ENCODE data around the gene NTF3. TPM values are rescaled to one million over a fixed set of nuclear protein-coding genes. Genes with fewer than 3 reads are reported as not detected.

Gene NTF3
- total RNA-seq, 1 experiment from 2014 or later: not detected

- no TSS peak for BruUV-seq (replicated peaks)
- H3K4me3 ChIP-seq (replicated peaks in 1 of 2; ENCODE audit: low read depth in 1 of 2, low read length in 2 of 2): no peak overlapping the region
- H3K27me3 ChIP-seq (ENCODE audit: insufficient read depth, low read length): no peaks in the 10 kb centered on the region; the same call in 1 of the 2 replicates
- intact Hi-C loops (cut with micrococcal nuclease): no loop called here
- H3K9ac ChIP-seq (ENCODE audit: low read length): no peak overlapping the region
- RAD21 ChIA-PET (ENCODE audit: low non-redundant PET in 1 of 2, low total read pairs in 2 of 2, uncharacterized antibody in 2 of 2, unreplicated experiment in 2 of 2): no interaction called here
- H3K4me1 ChIP-seq (ENCODE audit: control insufficient read depth in 1 of 2, insufficient read depth in 2 of 2, low read length in 2 of 2): no peaks in the 10 kb centered on the region; a peak in 1 of 4 replicates
- CTCF ChIA-PET: no interaction called here
- no peaks in the 10 kb centered on the region for H3K9me2 ChIP-seq (ENCODE audit: insufficient read depth)
- no peak overlapping the region for H3K4me2 ChIP-seq (ENCODE audit: low read length)
- H3K36me3 ChIP-seq (ENCODE audit: control insufficient read depth in 1 of 2, insufficient read depth in 2 of 2, low read length in 2 of 2): no peaks in the 10 kb centered on the region
- no peaks in the 10 kb centered on the region for H4K20me1 ChIP-seq (ENCODE audit: insufficient read depth)
- POLR2A ChIA-PET: no interaction called here
- H3K27ac ChIP-seq (ENCODE audit: low read depth, low read length): no peak overlapping the region
- DNase-seq (ENCODE audit: low read depth, low spot score) (no peak), ATAC-seq (no peak)
- no peak overlapping the region for H2AFZ ChIP-seq (ENCODE audit: low read depth, low read length, poor library complexity, severe bottlenecking)
- no peaks in the 10 kb centered on the region for H3K79me2 ChIP-seq (ENCODE audit: insufficient read depth, low read length)
- TF ChIP-seq EGR1 (IDR thresholded peaks at IDR 0.05; ENCODE audit: low read depth) (no peak), SRF (IDR thresholded peaks at IDR 0.05; ENCODE audit: low read depth) (no peak), ZFX (IDR thresholded peaks at IDR 0.05) (no peak), CBX3 (IDR thresholded peaks at IDR 0.05; ENCODE audit: low read depth) (no peak), JUND (IDR thresholded peaks at IDR 0.05) (no peak), MAX (IDR thresholded peaks at IDR 0.05) (no peak), SP1 (IDR thresholded peaks at IDR 0.05; ENCODE audit: low read depth) (no peak), ZNF274 (IDR thresholded peaks at IDR 0.05; ENCODE audit: low read depth, low read length) (no peak), EZH2phosphoT487 (IDR thresholded peaks at IDR 0.05; ENCODE audit: borderline replicate concordance) (no peak), ELF1 (IDR thresholded peaks at IDR 0.05; ENCODE audit: borderline replicate concordance, low read depth) (no peak), TCF7L2 (IDR thresholded peaks at IDR 0.05; ENCODE audit: borderline replicate concordance, extremely low read depth, insufficient read depth, insufficient read length) (no peak)
- TF ChIP-seq, protein P1, sequence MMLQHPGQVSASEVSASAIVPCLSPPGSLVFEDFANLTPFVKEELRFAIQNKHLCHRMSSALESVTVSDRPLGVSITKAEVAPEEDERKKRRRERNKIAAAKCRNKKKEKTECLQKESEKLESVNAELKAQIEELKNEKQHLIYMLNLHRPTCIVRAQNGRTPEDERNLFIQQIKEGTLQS (IDR thresholded peaks at IDR 0.05): no peak
- TF ChIP-seq, protein P2, sequence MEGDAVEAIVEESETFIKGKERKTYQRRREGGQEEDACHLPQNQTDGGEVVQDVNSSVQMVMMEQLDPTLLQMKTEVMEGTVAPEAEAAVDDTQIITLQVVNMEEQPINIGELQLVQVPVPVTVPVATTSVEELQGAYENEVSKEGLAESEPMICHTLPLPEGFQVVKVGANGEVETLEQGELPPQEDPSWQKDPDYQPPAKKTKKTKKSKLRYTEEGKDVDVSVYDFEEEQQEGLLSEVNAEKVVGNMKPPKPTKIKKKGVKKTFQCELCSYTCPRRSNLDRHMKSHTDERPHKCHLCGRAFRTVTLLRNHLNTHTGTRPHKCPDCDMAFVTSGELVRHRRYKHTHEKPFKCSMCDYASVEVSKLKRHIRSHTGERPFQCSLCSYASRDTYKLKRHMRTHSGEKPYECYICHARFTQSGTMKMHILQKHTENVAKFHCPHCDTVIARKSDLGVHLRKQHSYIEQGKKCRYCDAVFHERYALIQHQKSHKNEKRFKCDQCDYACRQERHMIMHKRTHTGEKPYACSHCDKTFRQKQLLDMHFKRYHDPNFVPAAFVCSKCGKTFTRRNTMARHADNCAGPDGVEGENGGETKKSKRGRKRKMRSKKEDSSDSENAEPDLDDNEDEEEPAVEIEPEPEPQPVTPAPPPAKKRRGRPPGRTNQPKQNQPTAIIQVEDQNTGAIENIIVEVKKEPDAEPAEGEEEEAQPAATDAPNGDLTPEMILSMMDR (IDR thresholded peaks at IDR 0.05 in 2 of 3, conservative IDR thresholded peaks at IDR 0.05 in 1 of 3; ENCODE audit: borderline replicate concordance in 1 of 3, insufficient read depth in 1 of 3, low read depth in 2 of 3, low read length in 2 of 3): no peak
- no peaks in the 10 kb centered on the region for H3K9me3 ChIP-seq (ENCODE audit: control insufficient read depth in 1 of 2, insufficient read depth in 1 of 2, low read depth in 1 of 2, low read length in 2 of 2)
Measured at GRCh38 chr12:5509102-5509501, 77.2 kb downstream of the NTF3 start.
